ENCODE results near the gene DNER. TPM values are rescaled to one million over a fixed set of nuclear protein-coding genes. Genes with fewer than 3 reads are reported as not detected.

DNER gene
- polyA plus RNA-seq, 2 of the 4 experiments (the other 2 are of a cell fraction) = 0.34 to 4.2 TPM

GRCh38 chr2:229425598-229425997, 288.8 kb downstream of the DNER start:
- H3K4me3 ChIP-seq = no peak overlapping the region
- POLR2A ChIA-PET = no interaction called here
- no peak for FAIRE-seq
- no peak for ATAC-seq
- H3K4me2 ChIP-seq = no peak overlapping the region
- 74% methylated on average over 9 of the region's 9 CpGs for WGBS (ENCODE audit: missing lambda C conversion rate)
- CTCF ChIA-PET = no interaction called here
- H3K4me1 ChIP-seq = no peaks in the 10 kb centered on the region
- 0 out of 3 replicates have a peak, but pooled peaks cover 6% of the 10 kb centered on the region for H3K9me3 ChIP-seq
- no peak overlapping the region for H3K27ac ChIP-seq
- no peak for DNase-seq (ENCODE audit: low read depth in 1 of 2, low spot score in 1 of 2)
- TF ChIP-seq SREBF2 (IDR thresholded peaks at IDR 0.05) (no peak), CEBPB (IDR thresholded peaks at IDR 0.05) (no peak), HEYL (CRISPR knock-in tag; IDR thresholded peaks at IDR 0.05) (no peak), RNF2 (IDR thresholded peaks at IDR 0.05; ENCODE audit: borderline replicate concordance, low read depth) (no peak), FOSB (CRISPR knock-in tag; IDR thresholded peaks at IDR 0.05) (no peak), ELK1 (IDR thresholded peaks at IDR 0.05; ENCODE audit: low read depth, low read length) (no peak), HMGXB4 (CRISPR knock-in tag; IDR thresholded peaks at IDR 0.05; ENCODE audit: borderline replicate concordance) (no peak), MAX (IDR thresholded peaks at IDR 0.05) (no peak)

GRCh38 chr2:229422063-229422462, 292.3 kb downstream of the DNER start:
- no peak for TF ChIP-seq CHD2 (IDR thresholded peaks at IDR 0.05; ENCODE audit: low read length, partially characterized antibody)
- TF ChIP-seq HOXA7 (CRISPR knock-in tag; IDR thresholded peaks at IDR 0.05) = no peak
- no peak for TF ChIP-seq ELK1 (IDR thresholded peaks at IDR 0.05; ENCODE audit: low read depth, low read length)
- TF ChIP-seq ZC3H11A (IDR thresholded peaks at IDR 0.05) = no peak
- TF ChIP-seq PHF8 (IDR thresholded peaks at IDR 0.05; ENCODE audit: borderline replicate concordance, low read depth) = no peak
- TF ChIP-seq HMGXB4 (CRISPR knock-in tag; IDR thresholded peaks at IDR 0.05; ENCODE audit: borderline replicate concordance) = no peak
- no peak for TF ChIP-seq EHMT2 (IDR thresholded peaks at IDR 0.05; ENCODE audit: low read depth)
- TF ChIP-seq E2F6 (IDR thresholded peaks at IDR 0.05; ENCODE audit: borderline replicate concordance, low read depth) = no peak
- TF ChIP-seq HDAC2 (IDR thresholded peaks at IDR 0.05) = no peak
- TF ChIP-seq JUNB (IDR thresholded peaks at IDR 0.05) = no peak
- TF ChIP-seq HOXB5 (CRISPR knock-in tag; IDR thresholded peaks at IDR 0.05) = no peak
- TF ChIP-seq NR3C1 (IDR thresholded peaks at IDR 0.05) = no peak
- Histone ChIP-seq H3K27ac (no peak overlapping the region), H3K4me2 (no peak overlapping the region), H3K4me3 (no peak overlapping the region), H3K4me1 (no peaks in the 10 kb centered on the region), H3K9me3 (0 out of 3 replicates have a peak, but pooled peaks cover 6% of the 10 kb centered on the region)
- DNase-seq (ENCODE audit: low read depth in 1 of 2, low spot score in 1 of 2) (no peak), ATAC-seq (no peak), FAIRE-seq (no peak)
- CTCF ChIA-PET = interaction anchor here (0.6 kb wide), 1 partner anchor 13 kb away, joined by 3 read pairs; no protein-coding TSS in a partner anchor
- POLR2A ChIA-PET = no interaction called here
- 44% methylated on average over 6 of the region's 6 CpGs for WGBS (ENCODE audit: missing lambda C conversion rate)
